Measurements from ENCODE around the gene CD180. TPM values are rescaled to one million over a fixed set of nuclear protein-coding genes. Genes with fewer than 3 reads are reported as not detected.

The CD180 gene
- total RNA-seq, 4 donors from 2014 or later, result 1.2 to 9.2 (median 2.5) TPM

DNA sequence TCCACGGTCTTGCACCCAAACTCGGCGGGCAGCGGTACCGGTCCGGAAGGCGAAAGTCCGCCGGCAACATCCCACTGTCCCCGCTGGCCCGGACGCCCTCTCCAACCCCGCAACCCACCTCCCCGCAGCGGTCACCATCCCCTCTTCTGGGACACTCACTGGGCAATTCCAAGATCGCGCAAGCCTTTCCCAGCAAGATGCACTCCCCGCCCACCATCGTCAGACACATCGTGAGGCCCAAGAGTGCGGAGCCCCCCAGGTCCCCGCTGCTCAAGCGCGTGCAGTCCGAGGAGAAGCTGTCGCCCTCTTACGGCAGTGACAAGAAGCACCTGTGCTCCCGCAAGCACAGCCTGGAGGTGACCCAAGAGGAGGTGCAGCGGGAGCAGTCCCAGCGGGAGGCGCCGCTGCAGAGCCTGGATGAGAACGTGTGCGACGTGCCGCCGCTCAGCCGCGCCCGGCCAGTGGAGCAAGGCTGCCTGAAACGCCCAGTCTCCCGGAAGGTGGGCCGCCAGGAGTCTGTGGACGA is 33.3 kb downstream of the CD180 start:
- DNase-seq (ENCODE audit: low spot score), result no peak
- TF ChIP-seq, protein P1, sequence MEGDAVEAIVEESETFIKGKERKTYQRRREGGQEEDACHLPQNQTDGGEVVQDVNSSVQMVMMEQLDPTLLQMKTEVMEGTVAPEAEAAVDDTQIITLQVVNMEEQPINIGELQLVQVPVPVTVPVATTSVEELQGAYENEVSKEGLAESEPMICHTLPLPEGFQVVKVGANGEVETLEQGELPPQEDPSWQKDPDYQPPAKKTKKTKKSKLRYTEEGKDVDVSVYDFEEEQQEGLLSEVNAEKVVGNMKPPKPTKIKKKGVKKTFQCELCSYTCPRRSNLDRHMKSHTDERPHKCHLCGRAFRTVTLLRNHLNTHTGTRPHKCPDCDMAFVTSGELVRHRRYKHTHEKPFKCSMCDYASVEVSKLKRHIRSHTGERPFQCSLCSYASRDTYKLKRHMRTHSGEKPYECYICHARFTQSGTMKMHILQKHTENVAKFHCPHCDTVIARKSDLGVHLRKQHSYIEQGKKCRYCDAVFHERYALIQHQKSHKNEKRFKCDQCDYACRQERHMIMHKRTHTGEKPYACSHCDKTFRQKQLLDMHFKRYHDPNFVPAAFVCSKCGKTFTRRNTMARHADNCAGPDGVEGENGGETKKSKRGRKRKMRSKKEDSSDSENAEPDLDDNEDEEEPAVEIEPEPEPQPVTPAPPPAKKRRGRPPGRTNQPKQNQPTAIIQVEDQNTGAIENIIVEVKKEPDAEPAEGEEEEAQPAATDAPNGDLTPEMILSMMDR (IDR thresholded peaks at IDR 0.05), result no peak
- ATAC-seq (ENCODE audit: low FRiP score), result no peak

DNA sequence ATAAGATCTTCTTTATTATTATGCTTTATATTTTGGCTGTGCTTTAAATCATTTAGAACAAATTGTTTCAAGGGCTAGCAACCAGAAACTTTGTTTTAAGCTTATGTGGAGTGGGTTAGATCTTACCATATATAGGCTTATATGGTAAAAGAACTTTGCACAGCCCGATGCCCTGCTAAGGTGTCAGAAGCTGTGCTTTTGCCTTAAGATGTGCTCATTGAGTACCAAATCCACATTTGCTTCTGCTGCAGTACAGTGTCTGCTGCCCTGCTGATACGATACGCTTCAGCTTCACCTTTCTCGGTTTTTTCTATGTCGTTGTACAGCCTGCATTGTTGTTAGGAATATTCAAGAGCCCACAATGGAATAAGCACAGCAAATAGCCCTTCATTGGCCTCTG is 34.8 kb downstream of the CD180 start:
- no peak for DNase-seq (ENCODE audit: low spot score)
- TF ChIP-seq, protein P1 (IDR thresholded peaks at IDR 0.05), result no peak
- no peak for ATAC-seq (ENCODE audit: low FRiP score)

DNA sequence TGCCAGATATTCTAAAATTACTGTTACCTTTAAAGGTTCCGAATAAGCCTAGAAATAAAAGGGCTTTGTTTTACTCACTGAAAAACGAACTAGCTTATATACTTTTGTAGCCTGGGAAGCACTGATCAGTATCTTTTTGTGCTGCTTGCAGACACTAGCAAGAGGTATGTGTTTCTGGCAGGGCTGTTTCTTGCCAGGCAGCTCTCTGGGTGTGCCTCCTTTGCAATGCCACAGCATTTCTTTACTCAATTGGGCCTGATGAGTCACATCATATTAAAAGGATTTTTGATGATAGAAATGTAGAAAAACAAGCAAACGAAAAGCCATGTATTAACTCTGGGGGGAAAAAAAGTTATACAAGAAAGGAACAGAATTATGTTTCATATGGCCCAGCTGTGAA is 35.6 kb downstream of the CD180 start:
- DNase-seq (ENCODE audit: low spot score), result no peak
- ATAC-seq (ENCODE audit: low FRiP score), result peak; percentile 62
- TF ChIP-seq, protein P1 (IDR thresholded peaks at IDR 0.05), result no peak

DNA sequence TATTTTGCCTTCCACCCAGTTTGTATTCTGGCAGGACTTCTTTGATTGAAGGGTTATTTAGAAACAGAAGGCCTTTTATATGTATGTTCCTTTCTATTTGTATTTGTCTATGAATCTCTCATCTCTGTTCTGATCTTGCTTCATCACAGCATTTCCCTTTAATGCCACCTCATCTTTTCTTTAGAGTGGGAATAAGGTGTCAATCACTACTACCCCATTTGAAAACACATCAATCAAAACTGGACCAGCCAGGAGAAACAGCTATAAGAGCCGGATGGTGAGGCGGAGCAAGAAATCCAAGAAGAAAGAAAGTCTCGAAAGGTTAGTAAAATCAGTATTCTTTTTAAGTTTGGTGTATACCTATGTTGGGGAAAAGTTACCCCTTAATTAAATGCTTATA is 36.3 kb downstream of the CD180 start:
- TF ChIP-seq, protein P1 (IDR thresholded peaks at IDR 0.05), result no peak
- no peak for DNase-seq (ENCODE audit: low spot score)
- ATAC-seq (ENCODE audit: low FRiP score), result no peak

DNA sequence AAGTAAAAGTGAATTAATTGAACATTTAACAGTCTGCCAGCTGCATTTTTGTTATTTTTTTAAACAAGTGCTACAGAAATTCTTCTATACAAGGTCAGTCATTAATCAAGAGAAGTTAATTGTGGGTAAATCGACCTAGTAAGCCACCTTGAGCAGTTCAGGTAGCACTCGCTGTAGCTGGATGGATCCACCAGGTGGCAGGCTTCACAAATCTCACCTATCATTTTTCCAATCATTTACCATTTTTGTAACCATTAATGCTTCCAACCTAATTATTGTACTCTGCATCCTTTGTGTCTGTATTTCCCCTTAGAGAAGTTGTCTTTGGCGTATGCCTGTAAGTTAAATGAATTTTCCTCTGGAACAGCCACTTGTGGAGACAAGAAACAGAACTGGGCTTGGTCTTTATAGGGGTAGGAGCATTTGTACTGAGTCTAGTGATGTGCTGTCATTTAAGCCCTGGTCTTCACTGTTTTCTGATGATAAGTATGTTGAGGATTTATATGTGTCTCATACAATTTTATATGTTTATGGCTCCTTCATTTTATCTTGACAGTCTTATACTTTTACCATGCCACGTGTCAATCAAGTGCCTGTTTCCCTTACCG is 39.5 kb downstream of the CD180 start:
- TF ChIP-seq, protein P1 (IDR thresholded peaks at IDR 0.05), result peak in 1 of 3 donors; percentile 12
- ATAC-seq (ENCODE audit: low FRiP score) (no peak), DNase-seq (ENCODE audit: low spot score) (no peak)

DNA sequence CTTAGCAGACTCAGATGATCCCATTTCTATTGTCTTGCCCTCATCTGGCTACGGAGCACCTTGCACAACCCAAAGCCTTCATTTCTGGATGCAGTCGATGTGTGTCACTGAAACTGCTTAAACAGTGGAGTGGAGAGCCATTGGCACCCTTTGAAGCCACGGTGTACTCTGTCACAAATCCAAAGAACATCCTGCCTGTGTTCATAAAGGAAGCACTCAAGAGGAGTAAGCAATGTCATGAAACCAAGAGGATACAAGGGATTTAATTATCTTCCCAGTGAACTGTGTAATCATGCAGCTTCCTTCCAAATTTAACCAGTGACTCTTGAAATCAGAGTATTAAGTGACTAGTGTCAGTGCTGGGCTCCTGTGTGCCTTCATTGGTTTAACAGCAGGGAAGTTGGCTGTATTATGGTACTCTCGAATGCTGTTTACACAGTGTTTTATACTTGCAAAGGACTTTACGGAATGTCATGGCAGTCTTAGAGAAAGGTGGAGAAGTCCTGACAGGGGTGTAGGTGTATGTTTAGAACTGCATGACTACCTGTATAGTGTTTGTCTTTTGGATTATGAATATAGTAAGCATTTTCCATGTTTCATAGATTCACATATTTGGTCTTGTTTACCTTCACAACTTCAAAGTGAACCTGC is 41.9 kb downstream of the CD180 start:
- no peak for ATAC-seq (ENCODE audit: low FRiP score)
- DNase-seq (ENCODE audit: low spot score), result no peak
- TF ChIP-seq, protein P1 (IDR thresholded peaks at IDR 0.05), result no peak

DNA sequence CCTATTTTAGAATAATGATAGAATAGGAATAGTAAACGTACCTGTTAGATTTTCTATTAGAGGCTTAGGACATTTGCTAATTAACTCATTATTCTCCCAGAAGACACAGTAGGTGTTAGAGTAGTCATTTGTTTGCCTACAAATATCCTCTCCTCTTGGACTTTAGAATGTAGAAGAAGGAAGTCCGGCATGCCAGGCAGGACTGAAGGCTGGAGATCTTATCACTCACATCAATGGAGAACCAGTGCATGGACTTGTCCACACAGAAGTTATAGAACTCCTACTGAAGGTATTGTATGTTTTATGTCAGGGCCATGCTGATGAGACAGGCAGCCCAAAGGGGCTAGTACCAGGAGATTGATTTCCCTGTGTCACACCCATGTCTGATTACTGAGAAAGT is 43.3 kb downstream of the CD180 start:
- no peak for DNase-seq (ENCODE audit: low spot score)
- ATAC-seq (ENCODE audit: low FRiP score), result no peak
- TF ChIP-seq, protein P1 (IDR thresholded peaks at IDR 0.05), result no peak
